Activated CD4-positive, alpha-beta T cell treated with anti-CD3 and anti-CD28 coated beads, Interleukin-2, amount 50 U/mL, for 16 hours (primary cell): ENCODE measurements around the gene GRID1.
"Not testable (repeated sequence)": the region's sequence is repeated elsewhere in the genome, so short reads cannot be mapped to it uniquely, and the experiment has no call there.

ENCODE experiments used
- DNase-seq: peaks from one replicate; pipeline ENCODE4 v3.0.0-alpha.2; 2020

The GRID1 gene

GRCh38 chr10:86099542-86100334 lies 266.9 kb downstream of the GRID1 start:
- no peak for DNase-seq

- no peak for DNase-seq
Observed at GRCh38 chr10:86098187-86098881, 268.3 kb downstream of the GRID1 start.

DNA sequence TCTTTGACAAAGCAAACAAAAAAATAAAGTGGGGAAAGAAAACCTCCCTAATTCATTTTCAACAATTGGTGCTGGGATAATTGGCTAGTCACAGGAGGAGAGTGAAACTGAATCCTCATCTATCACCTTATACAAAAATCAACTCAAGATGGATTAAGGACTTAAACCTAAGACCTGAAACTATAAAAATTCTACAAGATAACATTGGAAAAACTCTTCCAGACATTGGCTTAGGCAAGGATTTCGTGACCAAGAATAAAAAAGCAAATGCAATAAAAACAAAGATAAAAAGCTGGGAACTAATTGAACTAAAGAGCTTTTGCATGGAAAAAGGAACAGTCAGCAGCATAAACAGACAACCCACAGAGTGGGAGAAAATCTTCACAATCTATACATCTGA lies 271.5 kb downstream of the GRID1 start:
- not testable (repeated sequence) for DNase-seq

DNA sequence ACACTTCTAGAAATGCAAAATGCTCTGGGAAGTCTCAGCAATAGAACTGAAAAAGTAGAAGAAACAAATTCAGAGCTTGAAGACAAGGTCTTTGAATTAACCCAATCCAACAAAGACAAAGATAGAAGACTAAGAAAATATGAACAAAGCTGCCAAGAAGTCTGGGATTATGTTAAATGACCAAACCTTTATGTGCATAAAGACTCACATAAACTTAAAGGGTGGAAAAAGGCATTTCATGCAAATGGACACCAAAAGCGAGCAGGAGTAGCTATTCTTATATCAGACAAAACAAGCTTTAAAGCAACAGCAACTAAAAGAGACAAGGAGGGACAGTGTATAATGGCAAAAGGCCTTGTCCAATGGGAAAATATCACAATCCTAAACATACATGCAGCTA lies 274.3 kb downstream of the GRID1 start:
- DNase-seq, result not testable (repeated sequence)

DNA sequence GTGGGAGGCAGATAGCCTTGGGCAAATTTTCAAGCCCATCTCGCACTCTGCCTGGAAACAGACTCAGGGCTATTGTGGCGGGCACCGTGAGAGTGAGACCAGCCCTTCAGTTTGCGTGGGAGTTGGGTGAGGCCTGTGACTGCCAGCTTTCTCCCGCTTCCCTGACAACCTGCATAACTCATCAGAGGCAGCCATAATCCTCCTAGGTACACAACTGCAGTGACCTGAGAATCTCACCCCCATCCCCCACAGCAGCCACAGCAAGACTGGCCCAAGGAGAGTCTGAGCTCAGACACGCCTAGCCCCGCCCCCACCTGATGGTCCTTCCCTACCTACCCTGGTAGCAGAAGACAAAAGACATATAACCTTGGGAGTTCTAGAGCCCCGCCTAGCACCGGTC lies 275.4 kb downstream of the GRID1 start:
- no peak for DNase-seq

DNA sequence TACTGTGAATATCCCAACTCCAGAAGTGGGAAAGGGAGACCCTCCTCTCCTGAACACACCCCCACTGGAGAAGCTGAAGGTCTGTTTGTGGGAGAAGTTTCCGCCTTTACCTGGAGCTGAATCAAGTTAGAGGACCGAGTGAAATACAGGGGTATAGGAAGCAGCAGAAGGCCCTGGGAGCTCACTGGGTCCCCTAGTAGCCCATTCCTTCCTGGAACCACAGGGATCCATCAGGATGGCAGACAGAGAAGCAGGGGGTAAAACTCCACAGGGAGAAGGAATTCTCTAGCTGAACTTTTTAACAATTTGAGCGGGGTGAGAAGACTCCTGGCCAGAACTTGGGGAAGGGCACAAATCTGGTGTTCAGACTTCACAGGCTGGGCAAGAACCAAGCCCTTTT lies 275.8 kb downstream of the GRID1 start:
- DNase-seq, result no peak

GRCh38 chr10:86087716-86088115 lies 278.9 kb downstream of the GRID1 start:
- DNase-seq, result no peak

GRCh38 chr10:86086418-86086817 lies 280.2 kb downstream of the GRID1 start:
- no peak for DNase-seq

GRCh38 chr10:86085686-86086085 lies 280.9 kb downstream of the GRID1 start:
- DNase-seq, result no peak

DNA sequence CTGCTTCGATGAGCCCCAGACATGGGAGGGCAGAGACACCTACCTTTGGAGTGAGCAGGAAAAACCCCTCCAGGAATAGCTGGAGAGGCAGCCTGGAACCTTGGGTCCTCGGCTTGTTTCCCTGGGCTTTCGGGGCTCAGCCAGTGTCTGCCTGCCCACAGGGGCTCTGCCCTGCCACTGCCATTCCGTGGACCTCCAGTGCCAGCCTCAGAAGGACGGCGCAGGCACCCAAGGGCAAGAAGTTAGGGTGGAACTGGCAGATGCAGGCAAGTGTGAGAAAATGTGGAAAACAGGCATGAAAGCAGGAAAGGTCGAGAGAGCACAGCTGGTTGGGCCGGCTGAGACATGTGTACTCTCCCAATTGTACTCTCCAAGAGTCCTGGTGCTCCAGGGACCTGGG lies 281.5 kb downstream of the GRID1 start:
- DNase-seq, result no peak

DNA sequence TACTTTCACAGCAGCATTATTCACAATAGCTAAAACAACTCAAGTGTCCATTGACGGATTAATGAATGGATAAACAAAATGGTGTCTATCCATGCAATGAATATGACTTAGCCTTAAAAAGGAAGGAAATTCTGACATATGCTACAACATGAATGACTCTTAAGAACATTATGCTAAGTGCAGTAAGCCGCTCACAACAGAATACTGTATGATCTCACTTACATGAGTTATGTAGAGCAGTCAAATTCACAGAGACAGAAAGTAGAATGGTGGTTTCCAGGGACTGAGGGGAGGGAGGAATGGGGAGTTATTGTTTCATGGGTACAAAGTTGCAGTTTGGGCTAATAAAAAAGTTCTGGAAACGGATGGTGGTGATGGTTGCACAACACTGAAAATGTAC lies 282.0 kb downstream of the GRID1 start:
- DNase-seq, result no peak

DNA sequence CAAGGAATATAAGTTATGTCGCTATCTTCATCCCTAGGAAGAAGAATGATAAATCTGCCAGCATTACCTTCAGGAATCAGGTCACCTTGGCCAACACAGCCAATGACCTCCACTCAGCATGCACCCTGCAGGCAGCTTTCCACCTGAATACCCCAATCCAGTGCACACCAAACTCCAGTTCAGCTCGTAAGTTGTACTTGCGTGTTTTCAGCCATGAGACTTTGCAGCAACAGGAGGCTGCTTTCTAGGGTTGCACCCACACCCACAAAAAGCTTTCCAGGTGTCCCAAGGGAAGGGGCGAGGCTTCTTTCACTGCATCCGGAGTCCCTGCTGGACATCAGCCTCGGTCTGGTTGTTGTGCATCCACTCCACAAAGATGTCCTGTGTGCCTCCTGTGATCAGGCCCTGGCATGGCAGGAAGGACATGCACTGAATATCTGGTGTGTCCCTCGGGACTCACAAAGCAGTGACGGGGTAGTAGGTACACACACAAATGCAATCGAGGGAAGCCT lies 282.9 kb downstream of the GRID1 start:
- no peak for DNase-seq

GRCh38 chr10:86083206-86083605 lies 283.4 kb downstream of the GRID1 start:
- no peak for DNase-seq

DNA sequence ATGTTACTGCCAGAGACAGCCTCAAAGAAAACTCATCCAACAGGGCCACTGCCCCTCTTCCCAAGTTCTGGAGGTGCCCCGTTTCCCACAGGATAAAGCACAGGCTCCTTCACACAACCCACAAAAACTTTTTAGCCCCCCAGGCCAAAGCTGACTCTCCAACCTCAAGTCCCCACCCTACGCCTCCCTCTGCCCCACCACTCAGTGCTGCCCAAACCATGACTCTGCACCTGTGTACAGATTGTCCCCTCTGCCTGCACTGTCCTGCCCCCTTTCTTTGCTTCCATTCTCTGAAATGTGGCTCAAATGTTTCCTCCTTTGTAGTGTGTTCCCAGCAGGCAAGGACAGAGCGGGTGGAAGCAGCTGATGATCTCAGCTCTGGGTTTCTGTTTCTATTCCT lies 284.0 kb downstream of the GRID1 start:
- no peak for DNase-seq

- no peak for DNase-seq
Observed at GRCh38 chr10:86079088-86079487, 287.5 kb downstream of the GRID1 start.

DNA sequence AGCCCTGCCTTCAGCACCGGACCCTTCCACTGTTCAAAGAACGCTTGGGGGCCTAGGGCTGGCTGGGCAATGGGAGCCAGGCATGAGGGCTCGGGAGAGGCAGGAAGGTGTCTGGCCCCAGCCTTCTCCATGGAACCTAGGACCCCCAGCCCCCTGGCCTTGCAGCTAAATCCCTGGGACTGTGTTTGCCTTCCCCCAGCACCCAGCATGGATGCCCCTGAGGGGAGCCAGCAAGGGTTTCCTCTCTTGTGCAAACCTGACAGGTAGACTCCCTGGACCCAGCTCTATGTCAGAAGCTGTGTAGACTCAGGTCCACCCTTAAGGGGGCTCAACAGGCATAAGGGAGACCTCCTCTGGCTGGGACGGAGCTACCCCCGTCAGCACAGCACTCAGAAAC lies 288.0 kb downstream of the GRID1 start:
- no peak for DNase-seq

DNA sequence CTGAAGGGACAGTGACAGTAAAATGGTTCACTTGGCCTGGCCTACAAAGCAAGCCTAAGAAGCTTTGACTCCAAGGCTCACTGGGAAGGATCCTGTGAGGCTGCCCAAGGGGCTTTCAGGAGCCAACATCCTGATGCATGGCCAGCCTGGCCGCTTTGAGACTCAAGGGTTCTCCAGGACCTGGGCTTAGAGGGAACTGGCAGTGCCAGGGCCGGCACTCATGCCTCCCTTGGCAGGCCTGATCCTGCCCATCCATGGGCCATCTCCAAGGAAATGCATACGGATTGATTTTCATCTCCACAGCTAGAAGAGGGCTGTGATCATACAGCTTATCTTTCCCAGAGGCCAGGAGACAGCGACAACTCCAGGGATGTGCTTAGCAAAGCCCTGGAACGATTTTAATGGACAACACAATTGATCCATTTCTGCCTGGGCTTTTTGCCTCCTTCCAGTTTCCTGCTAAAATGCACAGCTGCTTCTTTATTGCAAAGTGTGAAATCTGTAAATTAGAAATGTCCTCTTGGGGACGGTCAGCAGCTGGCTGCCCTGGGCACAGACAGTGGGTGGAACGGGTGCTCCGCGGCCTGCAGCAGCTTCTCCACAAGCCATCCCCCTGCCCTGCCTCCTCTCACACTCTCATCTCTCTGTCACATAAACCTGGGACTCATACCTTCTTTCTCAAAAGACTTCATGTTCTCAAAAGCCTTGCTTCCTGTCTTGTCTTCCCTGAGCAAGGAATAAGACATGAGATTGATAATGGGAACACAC lies 288.5 kb downstream of the GRID1 start:
- no peak for DNase-seq

- DNase-seq, result no peak
Observed at GRCh38 chr10:86077271-86077670, 289.3 kb downstream of the GRID1 start.

DNA sequence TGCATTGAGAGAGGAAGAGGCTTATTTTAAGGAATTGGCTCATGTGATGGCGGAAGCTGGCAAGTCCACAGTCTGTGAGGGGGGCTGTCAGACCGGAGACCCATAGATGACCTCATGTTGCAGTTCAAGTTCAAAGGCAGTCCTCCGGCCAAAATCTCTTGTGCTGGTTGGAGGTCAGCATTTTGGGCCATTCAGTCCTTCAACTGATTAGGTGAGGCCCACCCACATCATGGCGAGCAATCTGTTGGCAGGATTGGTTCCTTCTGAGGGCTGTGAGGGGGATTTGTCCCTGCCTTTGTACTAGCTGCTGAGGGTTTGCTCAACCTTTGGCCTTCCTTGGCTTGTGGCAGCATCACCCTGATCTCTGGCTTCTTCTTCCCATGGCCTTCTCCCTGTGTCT lies 290.1 kb downstream of the GRID1 start:
- not testable (repeated sequence) for DNase-seq

DNA sequence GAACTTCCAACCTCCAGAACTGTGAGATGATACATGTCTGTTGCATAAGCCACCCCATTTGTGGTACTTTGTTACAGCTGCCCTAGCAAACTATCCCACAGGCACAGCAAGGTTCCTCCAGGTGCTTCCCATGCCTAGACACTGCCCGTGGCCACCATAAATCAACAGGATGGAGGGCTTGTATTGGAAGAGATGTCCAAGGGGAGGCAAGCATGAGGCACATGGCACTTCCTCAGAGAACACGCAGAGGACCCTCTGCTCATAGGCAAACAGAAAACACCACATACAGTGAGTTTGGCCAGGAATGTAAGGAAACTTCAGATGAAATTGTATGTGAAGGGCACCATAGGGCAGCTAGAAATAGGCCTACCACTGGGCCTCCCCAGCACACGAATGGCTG lies 291.1 kb downstream of the GRID1 start:
- DNase-seq, result no peak

- DNase-seq, result no peak
Observed at GRCh38 chr10:86074294-86074693, 292.3 kb downstream of the GRID1 start.

DNA sequence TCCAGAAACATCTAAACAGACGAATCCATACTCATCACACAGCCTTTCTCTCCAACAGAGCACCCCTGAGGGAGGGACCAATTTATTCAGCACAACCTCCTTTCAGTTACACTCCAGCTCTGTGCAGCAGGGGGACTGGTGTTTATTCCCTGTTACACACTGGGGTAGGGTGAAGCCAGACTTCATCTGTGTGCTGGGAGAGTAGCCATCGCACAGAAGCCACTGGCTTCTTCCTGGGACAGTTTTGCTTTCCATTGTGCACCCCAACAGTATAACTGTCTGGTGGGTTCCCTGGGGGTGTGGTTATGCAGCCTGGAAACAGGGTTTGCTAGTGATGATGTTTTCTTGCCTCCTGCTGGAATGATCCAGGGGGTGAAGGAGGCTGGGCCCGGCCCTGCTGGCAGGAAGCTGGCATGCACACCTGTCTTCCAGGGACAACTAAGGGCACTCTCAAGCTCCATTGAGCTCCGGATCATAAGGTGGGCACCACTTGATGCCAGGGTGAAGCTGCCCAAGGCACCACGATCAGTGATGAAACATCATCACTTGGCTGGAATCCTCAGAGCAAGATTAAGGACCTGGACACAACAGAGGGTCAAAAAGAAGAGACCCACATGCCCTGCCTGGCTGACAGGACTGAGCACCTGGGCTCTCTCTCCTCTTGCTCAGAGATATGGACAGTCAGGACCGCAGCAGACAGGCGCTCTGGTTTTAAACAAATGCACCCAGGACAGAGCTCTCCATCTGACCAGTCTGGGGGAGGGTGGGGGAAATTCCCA lies 293.2 kb downstream of the GRID1 start:
- DNase-seq, result no peak

- no peak for DNase-seq
Observed at GRCh38 chr10:86072413-86072812, 294.2 kb downstream of the GRID1 start.
